Skin of body (tissue), 2 donors: ENCODE measurements around the gene SNRNP35. TPM values are rescaled to one million over a fixed set of nuclear protein-coding genes. Genes with fewer than 3 reads are reported as not detected.
"Not testable (repeated sequence)": the region's sequence is repeated elsewhere in the genome, so short reads cannot be mapped to it uniquely, and the experiment has no call there.

ENCODE experiments used
- DNase-seq: peaks from one replicate; lab custom pipeline; 2025; lab: John Stamatoyannopoulos, UW
- total RNA-seq: library from RNA; depleted of rRNA; stranded (reverse); fragments of >200 nt; gene quantifications from one replicate; pipeline ENCODE4 v1.2.3, GENCODE V29; 2014

Gene SNRNP35
- total RNA-seq, 1 donor from 2014 or later: 21.8 TPM

GRCh38 chr12:123488539-123489230 is 30.7 kb downstream of the SNRNP35 start:
- DNase-seq: no peak

- DNase-seq: no peak
Measured at GRCh38 chr12:123489580-123489979, 31.6 kb downstream of the SNRNP35 start.

- no peak for DNase-seq
Measured at GRCh38 chr12:123490089-123490488, 32.1 kb downstream of the SNRNP35 start.

GRCh38 chr12:123491056-123491455 is 33.1 kb downstream of the SNRNP35 start:
- DNase-seq: no peak

- DNase-seq: no peak
Measured at GRCh38 chr12:123491481-123491880, 33.5 kb downstream of the SNRNP35 start.

GRCh38 chr12:123492339-123493039 is 34.5 kb downstream of the SNRNP35 start:
- DNase-seq: not testable (repeated sequence)

- DNase-seq: no peak
Measured at GRCh38 chr12:123494124-123494851, 36.3 kb downstream of the SNRNP35 start.

- no peak for DNase-seq
Measured at GRCh38 chr12:123497065-123497464, 39.1 kb downstream of the SNRNP35 start.

GRCh38 chr12:123498126-123498825 is 40.3 kb downstream of the SNRNP35 start:
- no peak for DNase-seq

- DNase-seq: no peak
Measured at GRCh38 chr12:123499332-123499731, 41.4 kb downstream of the SNRNP35 start.

GRCh38 chr12:123502163-123502704 is 44.3 kb downstream of the SNRNP35 start:
- DNase-seq: no peak

GRCh38 chr12:123506059-123506842 is 48.3 kb downstream of the SNRNP35 start:
- no peak for DNase-seq

- no peak for DNase-seq
Measured at GRCh38 chr12:123506843-123507236, 48.9 kb downstream of the SNRNP35 start.

- DNase-seq: no peak
Measured at GRCh38 chr12:123512838-123513665, 55.1 kb downstream of the SNRNP35 start.

- no peak for DNase-seq
Measured at GRCh38 chr12:123513805-123514204, 55.9 kb downstream of the SNRNP35 start.

GRCh38 chr12:123514582-123515221 is 56.8 kb downstream of the SNRNP35 start:
- not testable (repeated sequence) for DNase-seq

- DNase-seq: no peak
Measured at GRCh38 chr12:123516216-123516780, 58.4 kb downstream of the SNRNP35 start.
